GM23338 (cell line): Measurements from ENCODE around the gene POLR3G.

Experiments
- CREB1 ChIP-seq: fragments of 250-450 bp; sonication (Bioruptor Pico); IDR thresholded peaks from 2 replicates; pipeline ENCODE4 v1.5.0; 2020; ENCODE audit warnings: low read depth, mild to moderate bottlenecking, moderate library complexity
- EZH2 ChIP-seq: fragments of 200-600 bp; sonication (generic); IDR thresholded peaks from one replicate; pipeline ENCODE4 v1.8.0; 2017; ENCODE audit warnings: antibody characterized with exemption, mild to moderate bottlenecking, low read depth; ENCODE audit not compliant: unreplicated experiment
- EZH2phosphoT487 ChIP-seq: fragments of 200-600 bp; sonication (generic); IDR thresholded peaks from one replicate; pipeline ENCODE4 v1.8.1; 2018; ENCODE audit warnings: antibody characterized with exemption; ENCODE audit not compliant: unreplicated experiment
- JUNB ChIP-seq: IDR thresholded peaks from one replicate; pipeline ENCODE4 v1.6.1; 2016; ENCODE audit warnings: antibody characterized with exemption; ENCODE audit not compliant: unreplicated experiment
- POLR2AphosphoS5 ChIP-seq: IDR thresholded peaks from 2 replicates; pipeline ENCODE4 v1.6.1; 2016; ENCODE audit warnings: antibody characterized with exemption, low read depth
- STAT1 ChIP-seq: IDR thresholded peaks from one replicate; pipeline ENCODE4 v1.6.1; 2016; ENCODE audit warnings: antibody characterized with exemption; ENCODE audit not compliant: unreplicated experiment
- TF ChIP-seq, protein P1 (sequence below), 2 experiments: fragments of 200-600 bp in 1 of 2; sonication (generic) in 1 of 2; conservative IDR thresholded peaks; 2 replicates each; pipeline versions ENCODE4 v1.5.1 to v1.6.1; 2016 to 2017; ENCODE audit warnings: antibody characterized with exemption in 2 of 2, low read depth in 2 of 2, mild to moderate bottlenecking in 2 of 2, moderate library complexity in 1 of 2
- TF ChIP-seq, protein P2 (sequence below): IDR thresholded peaks from 2 replicates; pipeline ENCODE4 v1.6.1; 2016; ENCODE audit warnings: antibody characterized with exemption
- TF ChIP-seq, protein P3 (sequence below): fragments of 250-450 bp; sonication (Bioruptor Pico); IDR thresholded peaks from 2 replicates; pipeline ENCODE4 v1.5.0; 2020; ENCODE audit warnings: mild to moderate bottlenecking, moderate library complexity
- TF ChIP-seq, protein P4 (sequence below): IDR thresholded peaks from one replicate; pipeline ENCODE4 v1.6.1; 2018; ENCODE audit warnings: antibody characterized with exemption; ENCODE audit not compliant: unreplicated experiment

DNA sequence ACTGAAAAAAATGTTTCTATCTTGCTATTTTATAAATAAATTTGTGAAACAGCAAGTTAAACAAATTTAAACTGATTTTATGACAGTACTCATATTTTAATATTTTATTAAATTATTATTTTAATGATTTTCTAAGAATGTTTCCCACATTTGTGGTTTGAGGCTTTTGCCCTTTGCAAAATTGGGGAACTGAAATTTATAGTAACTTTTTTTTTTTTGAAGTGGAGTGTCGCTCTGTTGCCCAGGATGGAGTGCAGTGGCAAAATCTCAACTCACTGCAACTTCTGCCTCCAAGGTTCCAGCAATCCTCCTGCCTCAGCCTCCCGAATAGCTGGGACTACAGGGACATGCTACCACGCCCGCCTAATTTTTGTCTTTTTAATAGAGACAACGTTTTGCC is 76.7 kb downstream of the POLR3G start:
- TF ChIP-seq EZH2: no peak
- TF ChIP-seq JUNB: no peak
- TF ChIP-seq, protein P1, sequence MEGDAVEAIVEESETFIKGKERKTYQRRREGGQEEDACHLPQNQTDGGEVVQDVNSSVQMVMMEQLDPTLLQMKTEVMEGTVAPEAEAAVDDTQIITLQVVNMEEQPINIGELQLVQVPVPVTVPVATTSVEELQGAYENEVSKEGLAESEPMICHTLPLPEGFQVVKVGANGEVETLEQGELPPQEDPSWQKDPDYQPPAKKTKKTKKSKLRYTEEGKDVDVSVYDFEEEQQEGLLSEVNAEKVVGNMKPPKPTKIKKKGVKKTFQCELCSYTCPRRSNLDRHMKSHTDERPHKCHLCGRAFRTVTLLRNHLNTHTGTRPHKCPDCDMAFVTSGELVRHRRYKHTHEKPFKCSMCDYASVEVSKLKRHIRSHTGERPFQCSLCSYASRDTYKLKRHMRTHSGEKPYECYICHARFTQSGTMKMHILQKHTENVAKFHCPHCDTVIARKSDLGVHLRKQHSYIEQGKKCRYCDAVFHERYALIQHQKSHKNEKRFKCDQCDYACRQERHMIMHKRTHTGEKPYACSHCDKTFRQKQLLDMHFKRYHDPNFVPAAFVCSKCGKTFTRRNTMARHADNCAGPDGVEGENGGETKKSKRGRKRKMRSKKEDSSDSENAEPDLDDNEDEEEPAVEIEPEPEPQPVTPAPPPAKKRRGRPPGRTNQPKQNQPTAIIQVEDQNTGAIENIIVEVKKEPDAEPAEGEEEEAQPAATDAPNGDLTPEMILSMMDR (conservative IDR thresholded peaks at IDR 0.05; ENCODE audit: low read depth in 2 of 2): no peak
- no peak for TF ChIP-seq EZH2phosphoT487
- no peak for TF ChIP-seq POLR2AphosphoS5
- TF ChIP-seq CREB1 (CRISPR knock-in tag): no peak
- TF ChIP-seq, protein P2, sequence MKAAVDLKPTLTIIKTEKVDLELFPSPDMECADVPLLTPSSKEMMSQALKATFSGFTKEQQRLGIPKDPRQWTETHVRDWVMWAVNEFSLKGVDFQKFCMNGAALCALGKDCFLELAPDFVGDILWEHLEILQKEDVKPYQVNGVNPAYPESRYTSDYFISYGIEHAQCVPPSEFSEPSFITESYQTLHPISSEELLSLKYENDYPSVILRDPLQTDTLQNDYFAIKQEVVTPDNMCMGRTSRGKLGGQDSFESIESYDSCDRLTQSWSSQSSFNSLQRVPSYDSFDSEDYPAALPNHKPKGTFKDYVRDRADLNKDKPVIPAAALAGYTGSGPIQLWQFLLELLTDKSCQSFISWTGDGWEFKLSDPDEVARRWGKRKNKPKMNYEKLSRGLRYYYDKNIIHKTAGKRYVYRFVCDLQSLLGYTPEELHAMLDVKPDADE: no peak
- TF ChIP-seq, protein P3, sequence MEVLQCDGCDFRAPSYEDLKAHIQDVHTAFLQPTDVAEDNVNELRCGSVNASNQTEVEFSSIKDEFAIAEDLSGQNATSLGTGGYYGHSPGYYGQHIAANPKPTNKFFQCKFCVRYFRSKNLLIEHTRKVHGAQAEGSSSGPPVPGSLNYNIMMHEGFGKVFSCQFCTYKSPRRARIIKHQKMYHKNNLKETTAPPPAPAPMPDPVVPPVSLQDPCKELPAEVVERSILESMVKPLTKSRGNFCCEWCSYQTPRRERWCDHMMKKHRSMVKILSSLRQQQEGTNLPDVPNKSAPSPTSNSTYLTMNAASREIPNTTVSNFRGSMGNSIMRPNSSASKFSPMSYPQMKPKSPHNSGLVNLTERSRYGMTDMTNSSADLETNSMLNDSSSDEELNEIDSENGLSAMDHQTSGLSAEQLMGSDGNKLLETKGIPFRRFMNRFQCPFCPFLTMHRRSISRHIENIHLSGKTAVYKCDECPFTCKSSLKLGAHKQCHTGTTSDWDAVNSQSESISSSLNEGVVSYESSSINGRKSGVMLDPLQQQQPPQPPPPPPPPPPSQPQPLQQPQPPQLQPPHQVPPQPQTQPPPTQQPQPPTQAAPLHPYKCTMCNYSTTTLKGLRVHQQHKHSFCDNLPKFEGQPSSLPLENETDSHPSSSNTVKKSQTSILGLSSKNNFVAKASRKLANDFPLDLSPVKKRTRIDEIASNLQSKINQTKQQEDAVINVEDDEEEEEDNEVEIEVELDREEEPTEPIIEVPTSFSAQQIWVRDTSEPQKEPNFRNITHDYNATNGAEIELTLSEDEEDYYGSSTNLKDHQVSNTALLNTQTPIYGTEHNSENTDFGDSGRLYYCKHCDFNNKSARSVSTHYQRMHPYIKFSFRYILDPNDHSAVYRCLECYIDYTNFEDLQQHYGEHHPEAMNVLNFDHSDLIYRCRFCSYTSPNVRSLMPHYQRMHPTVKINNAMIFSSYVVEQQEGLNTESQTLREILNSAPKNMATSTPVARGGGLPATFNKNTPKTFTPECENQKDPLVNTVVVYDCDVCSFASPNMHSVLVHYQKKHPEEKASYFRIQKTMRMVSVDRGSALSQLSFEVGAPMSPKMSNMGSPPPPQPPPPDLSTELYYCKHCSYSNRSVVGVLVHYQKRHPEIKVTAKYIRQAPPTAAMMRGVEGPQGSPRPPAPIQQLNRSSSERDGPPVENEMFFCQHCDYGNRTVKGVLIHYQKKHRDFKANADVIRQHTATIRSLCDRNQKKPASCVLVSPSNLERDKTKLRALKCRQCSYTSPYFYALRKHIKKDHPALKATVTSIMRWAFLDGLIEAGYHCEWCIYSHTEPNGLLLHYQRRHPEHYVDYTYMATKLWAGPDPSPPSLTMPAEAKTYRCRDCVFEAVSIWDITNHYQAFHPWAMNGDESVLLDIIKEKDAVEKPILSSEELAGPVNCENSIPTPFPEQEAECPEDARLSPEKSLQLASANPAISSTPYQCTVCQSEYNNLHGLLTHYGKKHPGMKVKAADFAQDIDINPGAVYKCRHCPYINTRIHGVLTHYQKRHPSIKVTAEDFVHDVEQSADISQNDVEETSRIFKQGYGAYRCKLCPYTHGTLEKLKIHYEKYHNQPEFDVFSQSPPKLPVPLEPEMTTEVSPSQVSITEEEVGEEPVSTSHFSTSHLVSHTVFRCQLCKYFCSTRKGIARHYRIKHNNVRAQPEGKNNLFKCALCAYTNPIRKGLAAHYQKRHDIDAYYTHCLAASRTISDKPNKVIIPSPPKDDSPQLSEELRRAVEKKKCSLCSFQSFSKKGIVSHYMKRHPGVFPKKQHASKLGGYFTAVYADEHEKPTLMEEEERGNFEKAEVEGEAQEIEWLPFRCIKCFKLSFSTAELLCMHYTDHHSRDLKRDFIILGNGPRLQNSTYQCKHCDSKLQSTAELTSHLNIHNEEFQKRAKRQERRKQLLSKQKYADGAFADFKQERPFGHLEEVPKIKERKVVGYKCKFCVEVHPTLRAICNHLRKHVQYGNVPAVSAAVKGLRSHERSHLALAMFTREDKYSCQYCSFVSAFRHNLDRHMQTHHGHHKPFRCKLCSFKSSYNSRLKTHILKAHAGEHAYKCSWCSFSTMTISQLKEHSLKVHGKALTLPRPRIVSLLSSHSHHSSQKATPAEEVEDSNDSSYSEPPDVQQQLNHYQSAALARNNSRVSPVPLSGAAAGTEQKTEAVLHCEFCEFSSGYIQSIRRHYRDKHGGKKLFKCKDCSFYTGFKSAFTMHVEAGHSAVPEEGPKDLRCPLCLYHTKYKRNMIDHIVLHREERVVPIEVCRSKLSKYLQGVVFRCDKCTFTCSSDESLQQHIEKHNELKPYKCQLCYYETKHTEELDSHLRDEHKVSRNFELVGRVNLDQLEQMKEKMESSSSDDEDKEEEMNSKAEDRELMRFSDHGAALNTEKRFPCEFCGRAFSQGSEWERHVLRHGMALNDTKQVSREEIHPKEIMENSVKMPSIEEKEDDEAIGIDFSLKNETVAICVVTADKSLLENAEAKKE (CRISPR knock-in tag): no peak
- TF ChIP-seq, protein P4, sequence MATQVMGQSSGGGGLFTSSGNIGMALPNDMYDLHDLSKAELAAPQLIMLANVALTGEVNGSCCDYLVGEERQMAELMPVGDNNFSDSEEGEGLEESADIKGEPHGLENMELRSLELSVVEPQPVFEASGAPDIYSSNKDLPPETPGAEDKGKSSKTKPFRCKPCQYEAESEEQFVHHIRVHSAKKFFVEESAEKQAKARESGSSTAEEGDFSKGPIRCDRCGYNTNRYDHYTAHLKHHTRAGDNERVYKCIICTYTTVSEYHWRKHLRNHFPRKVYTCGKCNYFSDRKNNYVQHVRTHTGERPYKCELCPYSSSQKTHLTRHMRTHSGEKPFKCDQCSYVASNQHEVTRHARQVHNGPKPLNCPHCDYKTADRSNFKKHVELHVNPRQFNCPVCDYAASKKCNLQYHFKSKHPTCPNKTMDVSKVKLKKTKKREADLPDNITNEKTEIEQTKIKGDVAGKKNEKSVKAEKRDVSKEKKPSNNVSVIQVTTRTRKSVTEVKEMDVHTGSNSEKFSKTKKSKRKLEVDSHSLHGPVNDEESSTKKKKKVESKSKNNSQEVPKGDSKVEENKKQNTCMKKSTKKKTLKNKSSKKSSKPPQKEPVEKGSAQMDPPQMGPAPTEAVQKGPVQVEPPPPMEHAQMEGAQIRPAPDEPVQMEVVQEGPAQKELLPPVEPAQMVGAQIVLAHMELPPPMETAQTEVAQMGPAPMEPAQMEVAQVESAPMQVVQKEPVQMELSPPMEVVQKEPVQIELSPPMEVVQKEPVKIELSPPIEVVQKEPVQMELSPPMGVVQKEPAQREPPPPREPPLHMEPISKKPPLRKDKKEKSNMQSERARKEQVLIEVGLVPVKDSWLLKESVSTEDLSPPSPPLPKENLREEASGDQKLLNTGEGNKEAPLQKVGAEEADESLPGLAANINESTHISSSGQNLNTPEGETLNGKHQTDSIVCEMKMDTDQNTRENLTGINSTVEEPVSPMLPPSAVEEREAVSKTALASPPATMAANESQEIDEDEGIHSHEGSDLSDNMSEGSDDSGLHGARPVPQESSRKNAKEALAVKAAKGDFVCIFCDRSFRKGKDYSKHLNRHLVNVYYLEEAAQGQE: no peak
- no peak for TF ChIP-seq STAT1
